NCI-H345 (cell line): ENCODE data around the gene CD52.

ENCODE experiments used
- DNase-seq: peaks from one replicate; lab custom pipeline; 2025; lab: John Stamatoyannopoulos, UW

The CD52 gene

GRCh38 chr1:26357121-26357602, 39.4 kb downstream of the CD52 start:
- no peak for DNase-seq

GRCh38 chr1:26358411-26359384, 40.9 kb downstream of the CD52 start:
- no peak for DNase-seq

- no peak for DNase-seq
Measured at GRCh38 chr1:26359981-26360806, 42.4 kb downstream of the CD52 start.

GRCh38 chr1:26360807-26361604, 43.2 kb downstream of the CD52 start:
- no peak for DNase-seq

- no peak for DNase-seq
Measured at GRCh38 chr1:26361605-26362122, 43.9 kb downstream of the CD52 start.

GRCh38 chr1:26362331-26362730, 44.6 kb downstream of the CD52 start:
- DNase-seq, result no peak

GRCh38 chr1:26363549-26364448, 46.0 kb downstream of the CD52 start:
- DNase-seq, result peak; percentile 44

- DNase-seq, result no peak
Measured at GRCh38 chr1:26364956-26365355, 47.2 kb downstream of the CD52 start.

- no peak for DNase-seq
Measured at GRCh38 chr1:26367441-26367840, 49.7 kb downstream of the CD52 start.

- DNase-seq, result no peak
Measured at GRCh38 chr1:26368006-26368405, 50.2 kb downstream of the CD52 start.

- DNase-seq, result no peak
Measured at GRCh38 chr1:26368486-26368885, 50.7 kb downstream of the CD52 start.
